Transverse colon (tissue), 4 donors: ENCODE data around the gene LYSMD2. TPM values are rescaled to one million over a fixed set of nuclear protein-coding genes. Genes with fewer than 3 reads are reported as not detected.

Experiments used
- DNase-seq: peaks from one replicate; pipeline ENCODE4 v3.0.0-alpha.2; 2019
- H3K27ac ChIP-seq, 4 donors: fragments of 200-600 bp; sonication (generic); 2 replicates each; pipeline ENCODE4 v1.5.1; 2016 to 2018; ENCODE audit warnings: inconsistent platforms in 4 of 4
- H3K27me3 ChIP-seq: fragments of 200-600 bp; sonication (generic); 2 replicates; pipeline ENCODE4 v1.5.1; 2017; ENCODE audit warnings: inconsistent platforms
- H3K36me3 ChIP-seq, 4 donors: fragments of 200-600 bp; sonication (generic); 2 replicates each; pipeline ENCODE4 v1.5.1; 2017 to 2019; ENCODE audit warnings: inconsistent platforms in 4 of 4
- H3K4me1 ChIP-seq, 4 donors: fragments of 200-600 bp; sonication (generic); 2 replicates each; pipeline ENCODE4 v1.5.1; 2017 to 2020; ENCODE audit warnings: inconsistent platforms in 4 of 4
- H3K4me3 ChIP-seq, 4 donors: fragments of 200-600 bp; sonication (generic); 1 replicate in 1 of 4; 2 replicates in 3 of 4; pipeline versions ENCODE4 v1.5.1 to v1.6.1; 2017 to 2019; ENCODE audit warnings: inconsistent platforms in 4 of 4
- H3K9me3 ChIP-seq, 2 donors: fragments of 200-600 bp; sonication (generic); 2 replicates each; pipeline ENCODE4 v1.5.1; 2017 to 2019; ENCODE audit warnings: inconsistent platforms in 2 of 2
- CTCF ChIP-seq, 5 experiments: fragments of 200-600 bp in 3 of 5; fragments of 450-650 bp in 2 of 5; sonication (generic) in 3 of 5; IDR thresholded peaks; 1 replicate in 2 of 5; 2 replicates in 3 of 5; pipeline ENCODE4 v1.5.1; 2016 to 2017; ENCODE audit warnings: antibody characterized with exemption in 5 of 5, inconsistent platforms in 3 of 5, mild to moderate bottlenecking in 2 of 5, moderate library complexity in 1 of 5
- EP300 ChIP-seq: sonication (generic); formaldehyde crosslinking; IDR thresholded peaks from one replicate; pipeline ENCODE4 v1.6.1; 2017; ENCODE audit warnings: antibody characterized with exemption, low read depth
- POLR2A ChIP-seq: fragments of 450-650 bp; IDR thresholded peaks from one replicate; pipeline ENCODE4 v1.6.1; 2016; ENCODE audit warnings: antibody characterized with exemption, mild to moderate bottlenecking, moderate library complexity
- POLR2AphosphoS5 ChIP-seq, 3 donors: sonication (generic); formaldehyde crosslinking; IDR thresholded peaks; one replicate each; pipeline ENCODE4 v1.6.1; 2016; ENCODE audit warnings: antibody characterized with exemption in 3 of 3
- WGBS, 2 donors: methylation state at CpG; one replicate each; pipeline ENCODE4 v1.1.5; 2018; ENCODE audit warnings: low coverage in 1 of 2; 5-methylcytosine and 5-hydroxymethylcytosine counted together
- in situ Hi-C, 4 donors: fragments of 200-750 bp; cut with MboI; loops; one replicate each; pipeline versions ENCODE4 v1.15.0 to v1.15.1; 2017; ENCODE audit warnings: low sequenced_read_pairs in 3 of 4, low pct_ligation_motif_present in 1 of 4, low pct_unique_long_range_greater_than_20kb in 1 of 4
- intact Hi-C: fragments of 100-400 bp; cut with DNase I; formaldehyde crosslinking; loops from one replicate; pipeline ENCODE4 v1.15.1; 2023; ENCODE audit warnings: low total_unique reads
- total RNA-seq, 4 donors: library from RNA; depleted of rRNA; stranded (reverse); fragments of >200 nt; gene quantifications; one replicate each; pipeline ENCODE4 v1.1.0, GENCODE V29; 2016

LYSMD2 gene
- total RNA-seq, 4 donors from 2014 or later, result 2.2 to 9.2 (median 4.4) TPM

GRCh38 chr15:51702710-51703109 is 34.7 kb downstream of the LYSMD2 start:
- 60 to 63% methylated on average over 1 of the region's 1 CpG for WGBS, 2 donors
- intact Hi-C loops, result no loop called here

GRCh38 chr15:51699373-51699772 is 38.1 kb downstream of the LYSMD2 start:
- Histone ChIP-seq H3K36me3 (no peaks in the 10 kb centered on the region), H3K9me3 (no peaks in the 10 kb centered on the region), H3K4me3 (no peak overlapping the region), H3K27me3 (no peaks in the 10 kb centered on the region), H3K27ac (no peak overlapping the region), H3K4me1 (no peaks in the 10 kb centered on the region)
- TF ChIP-seq POLR2A (no peak), POLR2AphosphoS5 (IDR thresholded peaks at IDR 0.05) (no peak)
- no peak for DNase-seq
- 82 to 91% methylated on average over 1 of the region's 1 CpG for WGBS, 2 donors
- in situ Hi-C loops, result no loop called here
- intact Hi-C loops, result no loop called here

More at GRCh38 chr15:51702710-51703109, 34.7 kb downstream of the LYSMD2 start:
- in situ Hi-C loops, result no loop called here
- H3K4me1 ChIP-seq, result peaks cover 0 to 20% (median 5%) of the 10 kb centered on the region in 4 donors
- no peak for TF ChIP-seq POLR2AphosphoS5 (IDR thresholded peaks at IDR 0.05)
- TF ChIP-seq CTCF (IDR thresholded peaks at IDR 0.05), result no peak
- no peaks in the 10 kb centered on the region for H3K9me3 ChIP-seq
- DNase-seq, result no peak
- H3K36me3 ChIP-seq, result no peaks in the 10 kb centered on the region
- H3K4me3 ChIP-seq, result no peak overlapping the region
- no peaks in the 10 kb centered on the region for H3K27me3 ChIP-seq
- no peak overlapping the region for H3K27ac ChIP-seq

- H3K27me3 ChIP-seq, result peaks cover 4% of the 10 kb centered on the region
- TF ChIP-seq POLR2AphosphoS5 (IDR thresholded peaks at IDR 0.05) (no peak), POLR2A (no peak), CTCF (IDR thresholded peaks at IDR 0.05) (no peak), EP300 (no peak)
- in situ Hi-C loops, result no loop called here
- no peak overlapping the region for H3K4me3 ChIP-seq
- no peaks in the 10 kb centered on the region for H3K9me3 ChIP-seq
- no peak for DNase-seq
- no peaks in the 10 kb centered on the region for H3K36me3 ChIP-seq
- H3K4me1 ChIP-seq, result no peaks in the 10 kb centered on the region
- no peak overlapping the region for H3K27ac ChIP-seq
- 82 to 92% methylated on average over 2 of the region's 2 CpGs for WGBS, 2 donors
- intact Hi-C loops, result no loop called here
Measured at GRCh38 chr15:51697163-51697562, 40.3 kb downstream of the LYSMD2 start.

GRCh38 chr15:51696566-51696965 is 40.9 kb downstream of the LYSMD2 start:
- Histone ChIP-seq H3K27ac (no peak overlapping the region), H3K4me3 (no peak overlapping the region), H3K27me3 (peaks cover 4% of the 10 kb centered on the region), H3K4me1 (no peaks in the 10 kb centered on the region), H3K36me3 (no peaks in the 10 kb centered on the region), H3K9me3 (no peaks in the 10 kb centered on the region)
- in situ Hi-C loops, result no loop called here
- WGBS, 2 donors, result 86% methylated on average over 5 of the region's 5 CpGs; no CpG with 5 or more reads in 1 of the 2 donors
- no peak for DNase-seq
- no peak for TF ChIP-seq CTCF (IDR thresholded peaks at IDR 0.05)
- no peak for TF ChIP-seq POLR2A
- no peak for TF ChIP-seq POLR2AphosphoS5 (IDR thresholded peaks at IDR 0.05)
- no peak for TF ChIP-seq EP300
- intact Hi-C loops, result no loop called here

GRCh38 chr15:51692154-51692553 is 45.3 kb downstream of the LYSMD2 start:
- WGBS, 2 donors, result 51 to 57% methylated on average over 3 of the region's 3 CpGs
- H3K27ac ChIP-seq, result no peak overlapping the region
- intact Hi-C loops (no loop called here), in situ Hi-C loops (no loop called here)
- TF ChIP-seq POLR2AphosphoS5 (IDR thresholded peaks at IDR 0.05) (no peak), CTCF (IDR thresholded peaks at IDR 0.05) (no peak), EP300 (no peak), POLR2A (no peak)
- DNase-seq, result no peak
- H3K4me3 ChIP-seq, result no peak overlapping the region
- H3K4me1 ChIP-seq, result no peaks in the 10 kb centered on the region
- H3K27me3 ChIP-seq, result peaks cover 4% of the 10 kb centered on the region
- H3K9me3 ChIP-seq, result no peaks in the 10 kb centered on the region
- no peaks in the 10 kb centered on the region for H3K36me3 ChIP-seq
